ENCODE results near the gene LILRB2. TPM values are rescaled to one million over a fixed set of nuclear protein-coding genes. Genes with fewer than 3 reads are reported as not detected.
"Not testable (repeated sequence)": the region's sequence is repeated elsewhere in the genome, so short reads cannot be mapped to it uniquely, and the experiment has no call there.

The LILRB2 gene
- total and polyA plus RNA-seq, 11 donors = 0.83 to 43.6 (median 1.7) TPM

GRCh38 chr19:54233941-54234340 is 47.0 kb downstream of the LILRB2 start:
- no peak for ATAC-seq
- peaks cover 0 to 3% (median 0%) of the 10 kb centered on the region in 12 donors for H3K4me1 ChIP-seq
- H3K4me3 ChIP-seq = no peak overlapping the region
- H3K27me3 ChIP-seq = peaks cover 0 to 43% (median 0%) of the 10 kb centered on the region in 9 donors
- TF ChIP-seq, protein P1, sequence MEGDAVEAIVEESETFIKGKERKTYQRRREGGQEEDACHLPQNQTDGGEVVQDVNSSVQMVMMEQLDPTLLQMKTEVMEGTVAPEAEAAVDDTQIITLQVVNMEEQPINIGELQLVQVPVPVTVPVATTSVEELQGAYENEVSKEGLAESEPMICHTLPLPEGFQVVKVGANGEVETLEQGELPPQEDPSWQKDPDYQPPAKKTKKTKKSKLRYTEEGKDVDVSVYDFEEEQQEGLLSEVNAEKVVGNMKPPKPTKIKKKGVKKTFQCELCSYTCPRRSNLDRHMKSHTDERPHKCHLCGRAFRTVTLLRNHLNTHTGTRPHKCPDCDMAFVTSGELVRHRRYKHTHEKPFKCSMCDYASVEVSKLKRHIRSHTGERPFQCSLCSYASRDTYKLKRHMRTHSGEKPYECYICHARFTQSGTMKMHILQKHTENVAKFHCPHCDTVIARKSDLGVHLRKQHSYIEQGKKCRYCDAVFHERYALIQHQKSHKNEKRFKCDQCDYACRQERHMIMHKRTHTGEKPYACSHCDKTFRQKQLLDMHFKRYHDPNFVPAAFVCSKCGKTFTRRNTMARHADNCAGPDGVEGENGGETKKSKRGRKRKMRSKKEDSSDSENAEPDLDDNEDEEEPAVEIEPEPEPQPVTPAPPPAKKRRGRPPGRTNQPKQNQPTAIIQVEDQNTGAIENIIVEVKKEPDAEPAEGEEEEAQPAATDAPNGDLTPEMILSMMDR (IDR thresholded peaks at IDR 0.05) = no peak
- TF ChIP-seq POLR2A (IDR thresholded peaks at IDR 0.05) = no peak
- intact Hi-C loops (cut with DNase I) = loop anchor here in 1 of 10 donors (5.0 kb wide), 1 partner anchor 62 kb away; the partner anchor contains the start of gene TMC4
- 61 to 81% (median 80%) methylated on average over 5 of the region's 5 CpGs for WGBS, 4 donors
- peaks cover 0 to 2% (median 0%) of the 10 kb centered on the region in 12 donors for H3K9me3 ChIP-seq
- H3K36me3 ChIP-seq = no peaks in the 10 kb centered on the region
- no peak for DNase-seq
- H3K27ac ChIP-seq = no peak overlapping the region

- peaks cover 0 to 5% (median 0%) of the 10 kb centered on the region in 12 donors for H3K9me3 ChIP-seq
- no peaks in the 10 kb centered on the region for H3K36me3 ChIP-seq
- peaks cover 0 to 44% (median 0%) of the 10 kb centered on the region in 9 donors for H3K27me3 ChIP-seq
- no peak overlapping the region for H3K27ac ChIP-seq
- H3K4me1 ChIP-seq = peaks cover 0 to 3% (median 0%) of the 10 kb centered on the region in 12 donors
- DNase-seq (peak; percentile 85 to 90 (median 87)), ATAC-seq (peak; percentile 89 to 95 (median 94))
- intact Hi-C loops (cut with DNase I) = loop anchor here in 9 of 10 donors (1.0 to 5.0 kb wide), 4 partner anchors 59 to 63 kb away; partner anchors contain the start of gene TMC4 (in 1 of the 9)
- WGBS, 4 donors = 16 to 23% (median 20%) methylated on average over 16 to 21 of the region's 21 CpGs
- no peak overlapping the region for H3K4me3 ChIP-seq
- no peak for TF ChIP-seq POLR2A (IDR thresholded peaks at IDR 0.05)
- TF ChIP-seq, protein P1 (IDR thresholded peaks at IDR 0.05) = peak; percentile 84 to 99 (median 90)
Measured at GRCh38 chr19:54231077-54231931, 49.6 kb downstream of the LILRB2 start.

DNA sequence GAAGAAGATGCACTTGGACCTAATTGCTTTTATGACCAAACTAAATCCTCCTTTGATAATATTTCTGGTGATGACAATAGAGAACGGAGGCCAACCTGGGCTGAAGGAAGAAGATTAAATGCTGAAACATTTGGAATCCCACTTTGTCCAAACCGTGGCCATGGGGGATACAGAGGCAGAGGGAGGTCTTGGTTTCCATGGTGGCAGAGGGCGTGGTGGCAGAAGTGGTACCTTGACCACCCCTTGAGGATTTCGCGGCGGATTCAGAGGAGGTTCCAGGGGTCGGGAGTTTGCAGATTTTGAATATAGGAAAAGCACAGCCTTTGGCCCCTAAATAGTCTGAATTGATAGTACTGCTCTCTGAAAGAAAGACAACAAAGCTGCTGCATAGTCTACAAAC is 50.9 kb downstream of the LILRB2 start:
- peaks cover 0 to 4% (median 0%) of the 10 kb centered on the region in 12 donors for H3K9me3 ChIP-seq
- intact Hi-C loops (cut with DNase I) = loop anchor here in 7 of 10 donors (2.0 to 5.0 kb wide), 3 partner anchors 58 to 61 kb away; partner anchors contain the start of gene TMC4 (in 1 of the 7)
- H3K36me3 ChIP-seq = no peaks in the 10 kb centered on the region
- H3K27me3 ChIP-seq = peaks cover 0 to 35% (median 0%) of the 10 kb centered on the region in 9 donors
- ATAC-seq = no peak
- no peak for DNase-seq
- no peak for TF ChIP-seq POLR2A (IDR thresholded peaks at IDR 0.05)
- TF ChIP-seq, protein P1 (IDR thresholded peaks at IDR 0.05) = no peak
- WGBS, 4 donors = 74 to 84% (median 81%) methylated on average over 7 of the region's 7 CpGs
- H3K4me1 ChIP-seq = peaks cover 0 to 3% (median 0%) of the 10 kb centered on the region in 12 donors
- H3K27ac ChIP-seq = no peak overlapping the region
- H3K4me3 ChIP-seq = no peak overlapping the region

DNA sequence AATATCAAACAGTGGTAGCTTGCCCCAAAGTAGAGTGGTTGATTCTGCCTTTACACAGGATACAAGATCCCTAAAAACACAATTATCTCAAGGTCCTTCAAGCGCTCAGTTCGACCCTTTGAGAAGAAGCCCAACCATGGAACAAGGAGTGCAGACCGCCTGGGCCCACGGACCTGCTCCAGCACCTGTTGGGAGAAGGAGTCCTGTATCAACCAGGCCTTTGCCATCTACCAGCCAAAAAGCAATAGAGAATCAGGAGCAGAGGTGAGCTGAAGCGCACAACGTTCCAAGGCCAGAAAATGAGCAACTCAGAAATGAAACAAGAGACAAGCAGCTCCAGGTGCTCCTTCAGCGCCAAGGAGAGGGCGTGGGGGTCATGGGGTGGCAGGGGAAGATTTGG is 51.8 kb downstream of the LILRB2 start:
- ATAC-seq (no peak), DNase-seq (no peak)
- intact Hi-C loops (cut with DNase I) = loop anchor here in 1 of 10 donors (2.0 kb wide), 1 partner anchor 60 kb away; no protein-coding TSS in a partner anchor
- Histone ChIP-seq H3K4me1 (peaks cover 0 to 3% (median 0%) of the 10 kb centered on the region in 12 donors), H3K27me3 (peaks cover 0 to 34% (median 0%) of the 10 kb centered on the region in 9 donors), H3K9me3 (peaks cover 0 to 3% (median 0%) of the 10 kb centered on the region in 12 donors), H3K36me3 (no peaks in the 10 kb centered on the region), H3K27ac (no peak overlapping the region), H3K4me3 (no peak overlapping the region)
- TF ChIP-seq, protein P1 (IDR thresholded peaks at IDR 0.05) = no peak
- 85 to 91% (median 90%) methylated on average over 8 of the region's 8 CpGs for WGBS, 4 donors

DNA sequence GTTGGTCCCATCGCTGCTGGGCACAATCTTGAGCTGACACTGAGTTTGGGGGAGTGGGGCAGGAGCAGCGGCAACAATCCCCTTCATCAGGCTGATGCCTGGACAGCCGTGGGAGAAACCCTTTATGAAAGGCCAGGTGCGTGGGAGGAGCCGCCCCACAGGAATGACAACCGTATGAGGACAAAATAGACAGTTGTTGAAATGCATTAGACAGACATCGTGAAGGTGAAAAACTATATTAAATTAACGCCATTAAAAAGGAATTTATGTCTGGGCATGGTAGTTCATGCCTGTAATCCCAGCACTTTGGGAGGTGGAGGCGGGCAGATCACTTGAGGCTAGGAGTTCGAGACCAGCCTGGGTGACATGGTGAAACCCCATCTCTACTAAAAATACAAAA is 56.3 kb downstream of the LILRB2 start:
- H3K4me1 ChIP-seq; H3K9me3 ChIP-seq; H3K27ac ChIP-seq; ATAC-seq; H3K4me3 ChIP-seq; DNase-seq; H3K36me3 ChIP-seq; intact Hi-C loops (cut with DNase I): not testable (repeated sequence)
- peaks cover 0 to 32% (median 3%) of the 10 kb centered on the region in 9 donors for H3K27me3 ChIP-seq
- 66 to 81% (median 72%) methylated on average over 9 to 10 of the region's 10 CpGs for WGBS, 4 donors

DNA sequence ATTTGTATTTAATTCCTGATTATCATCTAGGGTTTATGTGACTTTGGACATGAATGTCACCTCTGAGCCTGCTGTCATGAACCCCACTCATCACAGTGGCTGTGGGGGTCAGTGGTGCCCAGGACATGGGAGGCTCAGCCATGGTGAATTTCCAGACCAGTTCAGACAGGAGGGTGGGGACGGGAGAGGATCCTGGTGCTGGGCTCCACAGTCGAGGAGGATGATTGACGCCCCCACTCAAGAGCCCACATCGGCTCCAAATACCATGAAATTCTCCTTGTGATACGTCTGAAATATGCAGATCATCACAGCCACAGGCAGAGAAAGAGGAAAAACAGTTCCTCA is 57.0 kb downstream of the LILRB2 start:
- not testable (repeated sequence) for H3K9me3 ChIP-seq, H3K4me3 ChIP-seq, H3K36me3 ChIP-seq, H3K4me1 ChIP-seq, DNase-seq
- peak in 1 of 4 donors; percentile 20 for ATAC-seq
- 49 to 52% (median 50%) methylated on average over 5 of the region's 5 CpGs for WGBS, 4 donors
- H3K27me3 ChIP-seq = peaks cover 0 to 29% (median 3%) of the 10 kb centered on the region in 9 donors
- intact Hi-C loops (cut with DNase I) = loop anchor here in 3 of 10 donors (2.0 kb wide), 2 partner anchors 15 to 23 kb away; no protein-coding TSS in a partner anchor
- peak overlapping the region in 1 of 12 donors; percentile 81 for H3K27ac ChIP-seq
